Fibroblast of lung (primary cell): ENCODE results near the gene EXTL1. TPM values are rescaled to one million over a fixed set of nuclear protein-coding genes. Genes with fewer than 3 reads are reported as not detected.
A peak's percentile ranks its signal among the peaks of the same experiment; 100 is the strongest.

Experiments
- DNase-seq, 2 donors: peaks; one replicate each; pipeline versions ENCODE4 v3.0.0 to v3.0.0-alpha.2; 2010; ENCODE audit warnings: low read depth in 2 of 2
- H2AFZ ChIP-seq: 2 replicates; pipeline ENCODE4 v1.5.1; 2012; ENCODE audit warnings: low read length, control low read depth, inconsistent platforms
- H3K27ac ChIP-seq: 2 replicates; pipeline ENCODE4 v1.5.1; 2011; ENCODE audit warnings: low read length, control low read depth; ENCODE audit not compliant: insufficient read depth
- H3K27me3 ChIP-seq: 2 replicates; pipeline ENCODE4 v1.5.1; 2011; ENCODE audit warnings: mild to moderate bottlenecking, low read length; ENCODE audit not compliant: control insufficient read depth, insufficient read depth
- H3K36me3 ChIP-seq: 2 replicates; pipeline ENCODE4 v1.5.1; 2011; ENCODE audit warnings: low read length; ENCODE audit not compliant: control insufficient read depth, insufficient read depth
- H3K4me1 ChIP-seq: 2 replicates; pipeline ENCODE4 v1.5.1; 2011; ENCODE audit warnings: low read length; ENCODE audit not compliant: control insufficient read depth, insufficient read depth; ENCODE audit errors: extremely low read depth
- H3K4me2 ChIP-seq: 2 replicates; pipeline ENCODE4 v1.5.1; 2011; ENCODE audit warnings: low read length, control low read depth; ENCODE audit not compliant: insufficient read depth; ENCODE audit errors: extremely low read depth
- H3K4me3 ChIP-seq, 4 experiments: fragments of 200-600 bp in 1 of 4; sonication (generic) in 1 of 4; replicated peaks in 1 of 4; 2 replicates each; pipeline ENCODE4 v1.5.1; 2011 to 2016; ENCODE audit warnings: low read length in 4 of 4, low read depth in 3 of 4, mild to moderate bottlenecking in 3 of 4, control low read depth in 2 of 4, inconsistent platforms in 1 of 4, mixed read lengths in 1 of 4; ENCODE audit not compliant: insufficient read depth in 1 of 4; ENCODE audit errors: control extremely low read depth in 1 of 4
- H3K79me2 ChIP-seq: 2 replicates; pipeline ENCODE4 v1.5.1; 2012; ENCODE audit warnings: mild to moderate bottlenecking, low read length, inconsistent platforms; ENCODE audit not compliant: control insufficient read depth, insufficient read depth
- H3K9ac ChIP-seq: 2 replicates; pipeline ENCODE4 v1.5.1; 2011; ENCODE audit warnings: mild to moderate bottlenecking, low read length, control low read depth; ENCODE audit not compliant: insufficient read depth
- H3K9me3 ChIP-seq: 2 replicates; pipeline ENCODE4 v1.5.1; 2012; ENCODE audit warnings: low read depth, low read length; ENCODE audit not compliant: control insufficient read depth, insufficient read depth
- H4K20me1 ChIP-seq: 2 replicates; pipeline ENCODE4 v1.5.1; 2011; ENCODE audit warnings: low read length; ENCODE audit not compliant: control insufficient read depth, insufficient read depth; ENCODE audit errors: extremely low read depth
- EZH2 ChIP-seq: IDR thresholded peaks from 2 replicates; pipeline ENCODE4 v1.5.1; 2012; ENCODE audit warnings: low read length, control low read depth, mild to moderate bottlenecking; ENCODE audit errors: missing control alignments
- polyA plus RNA-seq, 2 donors: library from polyadenylated mRNA; depleted of rRNA in 1 of 2; stranded (reverse) in 1 of 2; unstranded in 1 of 2; fragments of >200 nt; gene quantifications; 2 replicates each; pipeline ENCODE4 v1.2.1, GENCODE V29; 2011 to 2012; ENCODE audit warnings: missing spikeins in 1 of 2
- total RNA-seq: library from RNA; depleted of rRNA; stranded (reverse); fragments of >200 nt; gene quantifications from 2 replicates; pipeline ENCODE4 v1.2.1, GENCODE V29; 2014
- TF ChIP-seq, protein P1 (sequence below), 2 donors: IDR thresholded peaks in 1 of 2; conservative IDR thresholded peaks in 1 of 2; 1 replicate in 1 of 2; 2 replicates in 1 of 2; pipeline ENCODE4 v1.5.1; 2011 to 2012; ENCODE audit warnings: low read length in 2 of 2, control low read depth in 1 of 2, inconsistent platforms in 1 of 2, low read depth in 1 of 2, mild to moderate bottlenecking in 1 of 2

EXTL1 gene
- total and polyA plus RNA-seq, 2 donors (not counting 1 experiment from before 2014, with no cell fraction given) = 0.33 to 0.39 TPM

DNA sequence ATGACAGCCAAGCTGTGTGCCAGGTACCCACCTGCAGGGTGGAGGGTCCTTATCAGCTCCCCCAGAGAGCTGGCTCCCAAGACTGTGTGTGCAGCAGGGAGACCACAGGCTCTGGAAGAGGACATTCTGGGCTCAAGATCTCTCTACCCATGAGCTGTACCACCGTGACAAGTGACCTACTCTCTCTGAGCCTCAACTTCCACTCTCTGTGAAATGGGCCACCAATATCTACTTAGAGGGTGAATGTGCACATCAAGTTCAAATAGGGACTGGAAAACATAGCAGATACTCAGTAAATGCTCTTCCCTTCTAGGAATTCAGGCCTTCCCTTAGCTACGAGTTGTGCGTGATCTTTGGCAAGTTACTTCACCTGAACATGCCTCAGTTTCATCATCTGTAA, 22.8 kb downstream of the EXTL1 start:
- Histone ChIP-seq H3K4me3 (no peak overlapping the region), H3K27me3 (peaks cover 46% of the 10 kb centered on the region)
- DNase-seq = no peak

DNA sequence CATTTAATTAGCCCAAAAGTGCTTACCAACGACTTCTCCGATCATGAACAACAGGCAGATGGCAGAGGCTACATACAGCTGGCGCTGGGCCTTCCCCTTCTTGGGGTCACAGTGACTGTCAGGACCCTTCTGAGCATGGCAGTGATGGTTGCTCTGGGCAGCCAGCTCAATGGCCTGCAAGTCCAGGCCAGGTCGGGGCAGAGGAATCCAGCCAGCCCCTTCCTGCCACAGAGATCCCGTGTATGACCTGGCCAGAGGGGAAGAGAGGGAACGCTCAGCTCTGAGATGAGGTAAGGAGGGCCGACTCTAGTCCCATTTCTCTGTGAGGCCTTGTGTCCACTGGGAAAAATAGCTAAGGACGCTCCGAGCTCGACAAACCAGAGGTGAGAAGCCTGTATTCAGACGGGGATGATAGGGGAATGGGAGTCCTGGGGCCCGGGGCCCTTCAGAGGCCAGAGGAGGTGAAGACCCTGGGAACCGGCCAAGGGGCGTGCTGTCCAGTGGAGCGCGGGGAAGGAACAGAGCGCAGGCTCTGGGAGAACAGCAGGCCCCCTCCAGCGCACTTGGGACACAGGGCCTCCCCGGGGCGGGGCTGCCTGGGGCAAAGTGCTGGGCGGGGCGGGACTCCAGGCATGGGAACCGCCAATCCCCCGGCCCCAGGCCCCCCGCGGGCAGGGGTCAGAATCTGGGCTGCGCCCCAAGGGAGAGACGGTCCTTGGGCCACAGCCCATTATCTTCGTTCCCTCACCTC, 23.6 kb downstream of the EXTL1 start:
- no peak overlapping the region for H3K4me3 ChIP-seq
- H3K27ac ChIP-seq = no peak overlapping the region
- H3K27me3 ChIP-seq = peaks cover 51% of the 10 kb centered on the region
- no peak overlapping the region for H3K9ac ChIP-seq
- H2AFZ ChIP-seq = no peak overlapping the region
- H3K79me2 ChIP-seq = no peaks in the 10 kb centered on the region
- no peak overlapping the region for H3K4me2 ChIP-seq
- H3K9me3 ChIP-seq = no peaks in the 10 kb centered on the region
- H3K4me1 ChIP-seq = no peaks in the 10 kb centered on the region
- no peaks in the 10 kb centered on the region for H4K20me1 ChIP-seq
- no peak for TF ChIP-seq EZH2
- TF ChIP-seq, protein P1, sequence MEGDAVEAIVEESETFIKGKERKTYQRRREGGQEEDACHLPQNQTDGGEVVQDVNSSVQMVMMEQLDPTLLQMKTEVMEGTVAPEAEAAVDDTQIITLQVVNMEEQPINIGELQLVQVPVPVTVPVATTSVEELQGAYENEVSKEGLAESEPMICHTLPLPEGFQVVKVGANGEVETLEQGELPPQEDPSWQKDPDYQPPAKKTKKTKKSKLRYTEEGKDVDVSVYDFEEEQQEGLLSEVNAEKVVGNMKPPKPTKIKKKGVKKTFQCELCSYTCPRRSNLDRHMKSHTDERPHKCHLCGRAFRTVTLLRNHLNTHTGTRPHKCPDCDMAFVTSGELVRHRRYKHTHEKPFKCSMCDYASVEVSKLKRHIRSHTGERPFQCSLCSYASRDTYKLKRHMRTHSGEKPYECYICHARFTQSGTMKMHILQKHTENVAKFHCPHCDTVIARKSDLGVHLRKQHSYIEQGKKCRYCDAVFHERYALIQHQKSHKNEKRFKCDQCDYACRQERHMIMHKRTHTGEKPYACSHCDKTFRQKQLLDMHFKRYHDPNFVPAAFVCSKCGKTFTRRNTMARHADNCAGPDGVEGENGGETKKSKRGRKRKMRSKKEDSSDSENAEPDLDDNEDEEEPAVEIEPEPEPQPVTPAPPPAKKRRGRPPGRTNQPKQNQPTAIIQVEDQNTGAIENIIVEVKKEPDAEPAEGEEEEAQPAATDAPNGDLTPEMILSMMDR (conservative IDR thresholded peaks at IDR 0.05 in 1 of 2, IDR thresholded peaks at IDR 0.05 in 1 of 2; ENCODE audit: low read depth in 1 of 2, low read length in 2 of 2) = no peak
- DNase-seq = no peak
- no peaks in the 10 kb centered on the region for H3K36me3 ChIP-seq

More for the DNA sequence above, 22.8 kb downstream of the EXTL1 start:
- Histone ChIP-seq H3K9me3 (no peaks in the 10 kb centered on the region), H2AFZ (no peak overlapping the region), H3K9ac (no peak overlapping the region), H3K36me3 (no peaks in the 10 kb centered on the region), H3K79me2 (no peaks in the 10 kb centered on the region), H3K27ac (no peak overlapping the region), H3K4me2 (no peak overlapping the region), H3K4me1 (no peaks in the 10 kb centered on the region), H4K20me1 (no peaks in the 10 kb centered on the region)
- no peak for TF ChIP-seq EZH2
- TF ChIP-seq, protein P1 (conservative IDR thresholded peaks at IDR 0.05 in 1 of 2, IDR thresholded peaks at IDR 0.05 in 1 of 2; ENCODE audit: low read depth in 1 of 2, low read length in 2 of 2) = no peak

DNA sequence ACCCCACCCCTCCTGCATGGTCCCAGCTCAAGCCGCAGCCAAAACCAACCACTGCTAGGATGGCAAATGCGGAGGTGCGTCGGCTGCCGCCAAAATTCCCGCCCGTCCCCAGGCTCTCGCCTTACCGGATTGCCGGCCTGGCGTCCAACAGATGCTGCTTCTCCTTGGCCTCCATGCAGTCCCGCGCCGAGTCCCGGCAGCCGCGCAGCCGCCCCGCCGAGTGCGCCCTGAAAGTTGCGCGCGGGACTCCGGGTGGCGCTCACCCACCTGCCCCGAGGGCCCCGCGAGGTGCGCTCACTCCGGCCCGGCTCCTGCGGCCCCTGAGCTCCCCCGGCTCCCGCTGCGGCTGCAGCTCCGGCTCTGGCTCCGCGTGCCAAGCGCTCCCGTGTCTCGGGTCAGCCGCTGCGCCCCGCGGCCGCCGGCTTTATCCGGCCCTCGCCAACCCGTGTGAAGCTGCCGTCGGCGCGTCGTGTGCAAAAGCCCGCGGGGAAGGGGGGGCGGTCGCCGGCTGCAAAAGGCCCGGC, 24.2 kb downstream of the EXTL1 start, which contains the start of gene SLC30A2:
SLC30A2 (minus strand) TSS at position 397 of the 524 bp plus-strand sequence; CDS start at position 175, 222 bp downstream.
- Histone ChIP-seq H3K79me2 (no peaks in the 10 kb centered on the region), H3K9ac (no peak within 1 kb of the TSS), H3K9me3 (no peaks in the 10 kb centered on the region), H3K4me2 (no peak within 1 kb of the TSS), H2AFZ (no peak within 1 kb of the TSS), H3K27me3 (peaks cover 53% of the 10 kb centered on the region), H3K27ac (no peak within 1 kb of the TSS), H3K4me3 (no peak within 1 kb of the TSS), H4K20me1 (no peaks in the 10 kb centered on the region), H3K36me3 (no peaks in the 10 kb centered on the region), H3K4me1 (no peaks in the 10 kb centered on the region)
- TF ChIP-seq EZH2 = peak; percentile 84
- TF ChIP-seq, protein P1 (conservative IDR thresholded peaks at IDR 0.05 in 1 of 2, IDR thresholded peaks at IDR 0.05 in 1 of 2; ENCODE audit: low read depth in 1 of 2, low read length in 2 of 2) = no peak
- DNase-seq = no peak
